HCT116 (cell line): ENCODE measurements around the gene ERC1. TPM values are rescaled to one million over a fixed set of nuclear protein-coding genes. Genes with fewer than 3 reads are reported as not detected.

ENCODE experiments used
- ATAC-seq: fragments of 200-7000 bp; cut with Tn5 transposase; 2 replicates; pipeline ENCODE4 v1.9.1; 2020; ENCODE audit warnings: mild to moderate bottlenecking, moderate library complexity
- BruUV-seq: library from RNA; stranded (reverse); fragments of 400-500 nt; replicated peaks from 2 replicates; lab custom pipeline; 2021; lab: Mats Ljungman, UMichigan
- CTCF ChIA-PET: fragments of 300-600 bp; sonication (Branson Sonifier 250); formaldehyde crosslinking; loops from one replicate; lab custom pipeline; 2021; ENCODE audit warnings: antibody characterized with exemption; lab: Charles Lee
- POLR2A ChIA-PET: fragments of 300-600, 350-600 bp; sonication (Branson Sonifier 250); formaldehyde crosslinking; loops from one replicate; lab custom pipeline; 2021; ENCODE audit warnings: antibody characterized with exemption; lab: Charles Lee
- RAD21 ChIA-PET, 2 experiments: fragments of 300-600 bp; sonication (Branson Sonifier 250); formaldehyde crosslinking; loops; one replicate each; lab custom pipeline; 2023; ENCODE audit warnings: low total read pairs in 2 of 2; ENCODE audit not compliant: uncharacterized antibody in 2 of 2, unreplicated experiment in 2 of 2, low non-redundant PET in 1 of 2; lab: Charles Lee
- DNase-seq: peaks from one replicate; pipeline ENCODE4 v3.0.0-alpha.2; 2010; ENCODE audit warnings: low read depth, low spot score
- H2AFZ ChIP-seq: fragments of 200-600 bp; shearing (Covaris generic), sonication (generic); 2 replicates; pipeline ENCODE4 v1.6.1; 2017; ENCODE audit warnings: low read depth, mixed run types, mixed read lengths, antibody characterized with exemption, low read length; ENCODE audit not compliant: poor library complexity, severe bottlenecking
- H3K27ac ChIP-seq: 2 replicates; pipeline ENCODE4 v1.5.1; 2012; ENCODE audit warnings: low read depth, low read length
- H3K27me3 ChIP-seq: fragments of 200-600 bp; sonication (generic); 2 replicates; pipeline ENCODE4 v1.6.1; 2016; ENCODE audit warnings: mixed run types, low read length, mixed read lengths; ENCODE audit not compliant: insufficient read depth
- H3K36me3 ChIP-seq, 2 experiments: fragments of 200-500 bp in 1 of 2; fragments of 200-600 bp in 1 of 2; sonication (Bioruptor generic) in 1 of 2; sonication (generic) in 1 of 2; 2 replicates each; pipeline versions ENCODE4 v1.5.1 to v1.6.1; 2014 to 2016; ENCODE audit warnings: low read length in 2 of 2, inconsistent platforms in 1 of 2, mixed read lengths in 1 of 2, mixed run types in 1 of 2; ENCODE audit not compliant: insufficient read depth in 2 of 2, control insufficient read depth in 1 of 2
- H3K4me1 ChIP-seq, 2 experiments: fragments of 200-600 bp in 1 of 2; sonication (generic) in 1 of 2; 2 replicates each; pipeline versions ENCODE4 v1.5.1 to v1.6.1; 2012 to 2017; ENCODE audit warnings: low read length in 2 of 2, inconsistent platforms in 1 of 2, mild to moderate bottlenecking in 1 of 2, mixed read lengths in 1 of 2, mixed run types in 1 of 2, moderate library complexity in 1 of 2; ENCODE audit not compliant: insufficient read depth in 2 of 2, control insufficient read depth in 1 of 2
- H3K4me2 ChIP-seq: fragments of 200-600 bp; sonication (generic); 2 replicates; pipeline ENCODE4 v1.6.1; 2017; ENCODE audit warnings: mixed run types, low read length, mixed read lengths
- H3K4me3 ChIP-seq, 2 experiments: fragments of 200-600 bp in 1 of 2; sonication (generic) in 1 of 2; replicated peaks in 1 of 2; 2 replicates each; pipeline ENCODE4 v1.5.1; 2011 to 2016; ENCODE audit warnings: low read length in 2 of 2, control low read depth in 1 of 2, low read depth in 1 of 2, mild to moderate bottlenecking in 1 of 2, mixed read lengths in 1 of 2, mixed run types in 1 of 2
- H3K79me2 ChIP-seq: fragments of 200-600 bp; sonication (generic); 2 replicates; pipeline ENCODE4 v1.6.1; 2017; ENCODE audit warnings: mild to moderate bottlenecking, mixed run types, low read length, moderate library complexity, mixed read lengths; ENCODE audit not compliant: insufficient read depth
- H3K9ac ChIP-seq: fragments of 200-600 bp; sonication (generic); 2 replicates; pipeline ENCODE4 v1.6.1; 2016; ENCODE audit warnings: low read length, mixed read lengths
- H3K9me2 ChIP-seq: fragments of 200-600 bp; sonication (generic), shearing (Covaris generic); 2 replicates; pipeline ENCODE4 v1.6.1; 2017; ENCODE audit warnings: mixed run types, mild to moderate bottlenecking, moderate library complexity; ENCODE audit not compliant: insufficient read depth
- H3K9me3 ChIP-seq, 2 experiments: fragments of 200-500 bp in 1 of 2; fragments of 200-600 bp in 1 of 2; sonication (Bioruptor generic) in 1 of 2; sonication (generic) in 1 of 2; 2 replicates each; pipeline ENCODE4 v1.6.1; 2014 to 2017; ENCODE audit warnings: low read length in 2 of 2, mixed read lengths in 2 of 2, inconsistent platforms in 1 of 2, low read depth in 1 of 2, mild to moderate bottlenecking in 1 of 2, mixed run types in 1 of 2, moderate library complexity in 1 of 2; ENCODE audit not compliant: control insufficient read depth in 1 of 2, insufficient read depth in 1 of 2
- H4K20me1 ChIP-seq: fragments of 200-600 bp; sonication (generic), shearing (Covaris generic); 2 replicates; pipeline ENCODE4 v1.6.1; 2017; ENCODE audit warnings: mixed run types, mild to moderate bottlenecking, moderate library complexity; ENCODE audit not compliant: insufficient read depth
- CBX3 ChIP-seq: IDR thresholded peaks from 2 replicates; pipeline ENCODE4 v1.6.1; 2012; ENCODE audit warnings: low read depth
- CEBPB ChIP-seq: IDR thresholded peaks from 2 replicates; pipeline ENCODE4 v1.6.1; 2012; ENCODE audit warnings: low read depth
- ELF1 ChIP-seq: IDR thresholded peaks from 2 replicates; pipeline ENCODE4 v1.6.1; 2012; ENCODE audit warnings: low read depth, borderline replicate concordance
- FOSL1 ChIP-seq: IDR thresholded peaks from 2 replicates; pipeline ENCODE4 v1.6.1; 2012; ENCODE audit warnings: low read depth
- POLR2A ChIP-seq: IDR thresholded peaks from 2 replicates; pipeline ENCODE4 v1.7.0; 2011; ENCODE audit warnings: borderline replicate concordance; ENCODE audit not compliant: insufficient read depth, insufficient read length; ENCODE audit errors: extremely low read depth
- POLR2AphosphoS5 ChIP-seq: IDR thresholded peaks from 2 replicates; pipeline ENCODE4 v1.6.1; 2011; ENCODE audit warnings: mild to moderate bottlenecking, low read depth, low read length, moderate library complexity
- RAD21 ChIP-seq: IDR thresholded peaks from 2 replicates; pipeline ENCODE4 v1.6.1; 2012; ENCODE audit warnings: low read depth, mild to moderate bottlenecking
- SIN3A ChIP-seq: IDR thresholded peaks from 2 replicates; pipeline ENCODE4 v1.6.1; 2012; ENCODE audit warnings: low read depth
- SP1 ChIP-seq: IDR thresholded peaks from 2 replicates; pipeline ENCODE4 v1.6.1; 2012; ENCODE audit warnings: low read depth
- SRF ChIP-seq: IDR thresholded peaks from 2 replicates; pipeline ENCODE4 v1.6.1; 2012; ENCODE audit warnings: low read depth
- TCF7L2 ChIP-seq: IDR thresholded peaks from 2 replicates; pipeline ENCODE4 v1.7.0; 2011; ENCODE audit warnings: borderline replicate concordance, inconsistent platforms; ENCODE audit not compliant: insufficient read depth, insufficient read length; ENCODE audit errors: extremely low read depth
- ZNF274 ChIP-seq: fragments of 200-500 bp; sonication (Bioruptor generic); IDR thresholded peaks from 2 replicates; pipeline ENCODE4 v1.6.1; 2014; ENCODE audit warnings: mild to moderate bottlenecking, low read depth, low read length, inconsistent platforms
- intact Hi-C: fragments of 100-400 bp; cut with micrococcal nuclease; formaldehyde crosslinking; loops from 2 replicates; pipeline ENCODE4 v1.10.0; 2022
- total RNA-seq: library from RNA; stranded (reverse); gene quantifications from one replicate; pipeline ENCODE4 v1.2.1, GENCODE V29; 2021; ENCODE audit not compliant: unreplicated experiment
- TF ChIP-seq, protein P1 (sequence below): IDR thresholded peaks from 2 replicates; pipeline ENCODE4 v1.6.1; 2012
- TF ChIP-seq, protein P2 (sequence below): IDR thresholded peaks from 2 replicates; pipeline ENCODE4 v1.6.1; 2012
- TF ChIP-seq, protein P3 (sequence below), 3 experiments: fragments of 200-600 bp in 1 of 3; sonication (generic) in 1 of 3; IDR thresholded peaks in 2 of 3; conservative IDR thresholded peaks in 1 of 3; 2 replicates each; pipeline ENCODE4 v1.5.1; 2012 to 2017; ENCODE audit warnings: low read depth in 2 of 3, low read length in 2 of 3, antibody characterized with exemption in 1 of 3, borderline replicate concordance in 1 of 3, control low read depth in 1 of 3, mild to moderate bottlenecking in 1 of 3, mixed read lengths in 1 of 3, mixed run types in 1 of 3, moderate library complexity in 1 of 3; ENCODE audit not compliant: insufficient read depth in 1 of 3

ERC1 gene
- total RNA-seq, 1 experiment from 2014 or later = 41.9 TPM

DNA sequence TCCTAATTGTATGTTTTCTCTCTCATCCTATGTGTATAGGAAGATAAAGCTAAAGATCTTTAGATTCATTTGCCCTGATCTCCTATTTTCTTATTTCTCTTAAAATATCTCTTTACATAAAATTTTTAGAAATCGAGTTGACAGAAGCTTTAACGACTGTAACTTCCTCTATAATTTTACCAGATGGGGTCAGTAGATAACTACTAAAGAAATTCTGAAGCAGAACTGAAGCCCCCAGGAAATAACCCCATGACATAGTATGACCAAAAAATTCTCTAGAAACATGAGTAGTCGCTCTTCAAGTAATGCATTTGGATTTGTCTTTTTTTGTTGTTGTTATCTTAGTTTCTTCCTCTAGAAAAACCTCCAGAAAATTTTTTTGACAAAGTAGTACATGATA, 288.0 kb downstream of the ERC1 start (continued):
- TF ChIP-seq RAD21 (no peak; the same call in 1 of the 2 replicates), SRF (no peak), SIN3A (no peak), CEBPB (no peak)

DNA sequence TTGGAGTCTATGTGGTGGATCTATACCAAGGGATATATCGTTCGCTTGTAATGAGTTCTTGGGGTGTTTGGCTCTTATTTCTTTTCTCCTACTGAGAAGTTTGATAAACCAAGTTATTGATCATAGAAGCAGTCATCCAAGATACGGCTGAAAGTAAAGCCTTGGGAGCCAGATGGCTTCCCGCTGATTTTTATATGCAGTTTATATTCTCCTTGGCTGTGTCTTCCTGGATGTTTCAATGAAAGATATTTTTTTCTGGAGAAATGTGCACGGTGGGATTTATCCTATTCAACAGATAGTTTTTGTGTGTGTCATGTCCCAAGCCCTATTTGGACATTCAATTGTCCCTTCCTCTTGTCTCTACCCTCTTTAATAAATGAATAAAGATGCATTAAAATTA, 289.0 kb downstream of the ERC1 start:
- CTCF ChIA-PET = interaction anchor here (0.7 kb wide), 1 partner anchor 204 kb away, joined by 3 read pairs; no protein-coding TSS in a partner anchor
- POLR2A ChIA-PET = no interaction called here
- RAD21 ChIA-PET = no interaction called here

More for the DNA sequence above, 289.0 kb downstream of the ERC1 start:
- Histone ChIP-seq H3K9ac (no peak overlapping the region), H3K79me2 (no peaks in the 10 kb centered on the region), H2AFZ (no peak overlapping the region), H3K4me1 (no peaks in the 10 kb centered on the region), H3K9me3 (no peaks in the 10 kb centered on the region), H3K36me3 (no peaks in the 10 kb centered on the region), H3K9me2 (no peaks in the 10 kb centered on the region), H3K4me2 (no peak overlapping the region), H4K20me1 (no peaks in the 10 kb centered on the region), H3K27ac (no peak overlapping the region), H3K27me3 (no peaks in the 10 kb centered on the region), H3K4me3 (no peak overlapping the region)
- no peak for ATAC-seq
- TF ChIP-seq, protein P1, sequence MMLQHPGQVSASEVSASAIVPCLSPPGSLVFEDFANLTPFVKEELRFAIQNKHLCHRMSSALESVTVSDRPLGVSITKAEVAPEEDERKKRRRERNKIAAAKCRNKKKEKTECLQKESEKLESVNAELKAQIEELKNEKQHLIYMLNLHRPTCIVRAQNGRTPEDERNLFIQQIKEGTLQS = no peak
- TF ChIP-seq, protein P2, sequence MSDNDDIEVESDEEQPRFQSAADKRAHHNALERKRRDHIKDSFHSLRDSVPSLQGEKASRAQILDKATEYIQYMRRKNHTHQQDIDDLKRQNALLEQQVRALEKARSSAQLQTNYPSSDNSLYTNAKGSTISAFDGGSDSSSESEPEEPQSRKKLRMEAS = no peak
- TF ChIP-seq ELF1 (no peak), CBX3 (no peak), TCF7L2 (no peak), ZNF274 (no peak), SIN3A (no peak), FOSL1 (no peak), POLR2AphosphoS5 (no peak), POLR2A (no peak), SRF (no peak), RAD21 (no peak), SP1 (no peak)
- TF ChIP-seq, protein P3, sequence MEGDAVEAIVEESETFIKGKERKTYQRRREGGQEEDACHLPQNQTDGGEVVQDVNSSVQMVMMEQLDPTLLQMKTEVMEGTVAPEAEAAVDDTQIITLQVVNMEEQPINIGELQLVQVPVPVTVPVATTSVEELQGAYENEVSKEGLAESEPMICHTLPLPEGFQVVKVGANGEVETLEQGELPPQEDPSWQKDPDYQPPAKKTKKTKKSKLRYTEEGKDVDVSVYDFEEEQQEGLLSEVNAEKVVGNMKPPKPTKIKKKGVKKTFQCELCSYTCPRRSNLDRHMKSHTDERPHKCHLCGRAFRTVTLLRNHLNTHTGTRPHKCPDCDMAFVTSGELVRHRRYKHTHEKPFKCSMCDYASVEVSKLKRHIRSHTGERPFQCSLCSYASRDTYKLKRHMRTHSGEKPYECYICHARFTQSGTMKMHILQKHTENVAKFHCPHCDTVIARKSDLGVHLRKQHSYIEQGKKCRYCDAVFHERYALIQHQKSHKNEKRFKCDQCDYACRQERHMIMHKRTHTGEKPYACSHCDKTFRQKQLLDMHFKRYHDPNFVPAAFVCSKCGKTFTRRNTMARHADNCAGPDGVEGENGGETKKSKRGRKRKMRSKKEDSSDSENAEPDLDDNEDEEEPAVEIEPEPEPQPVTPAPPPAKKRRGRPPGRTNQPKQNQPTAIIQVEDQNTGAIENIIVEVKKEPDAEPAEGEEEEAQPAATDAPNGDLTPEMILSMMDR (IDR thresholded peaks at IDR 0.05 in 2 of 3, conservative IDR thresholded peaks at IDR 0.05 in 1 of 3; ENCODE audit: borderline replicate concordance in 1 of 3, insufficient read depth in 1 of 3, low read depth in 2 of 3, low read length in 2 of 3) = no peak
- DNase-seq = no peak
- intact Hi-C loops = no loop called here
- no TSS peak for BruUV-seq
